HEK293T (cell line): ENCODE measurements around the gene FRZB.

Experiments used
- CTCF ChIA-PET: fragments of 350-600 bp; formaldehyde crosslinking; extraction: SDS; loops from one replicate; lab custom pipeline; 2021; ENCODE audit warnings: antibody characterized with exemption, inconsistent platforms; lab: Yijun Ruan, JAX
- POLR2A ChIA-PET: fragments of 350-600 bp; formaldehyde crosslinking; extraction: SDS; loops from one replicate; lab custom pipeline; 2020; ENCODE audit warnings: antibody characterized with exemption, inconsistent platforms; lab: Yijun Ruan, JAX
- DNase-seq: peaks from one replicate; pipeline ENCODE4 v3.0.0; 2012; ENCODE audit warnings: mixed read lengths; ENCODE audit errors: extremely low spot score
- ARNT ChIP-seq: fragments of 450-650 bp; IDR thresholded peaks from 2 replicates; pipeline ENCODE4 v1.6.1; 2017; ENCODE audit warnings: mild to moderate bottlenecking
- BHLHE40 ChIP-seq: fragments of 450-650 bp; IDR thresholded peaks from 2 replicates; pipeline ENCODE4 v1.6.1; 2016; ENCODE audit warnings: mild to moderate bottlenecking, moderate library complexity, borderline replicate concordance
- CTBP1 ChIP-seq: fragments of 450-650 bp; IDR thresholded peaks from 2 replicates; pipeline ENCODE4 v1.6.1; 2016; ENCODE audit warnings: borderline replicate concordance
- ELF4 ChIP-seq: fragments of 450-650 bp; IDR thresholded peaks from 2 replicates; pipeline ENCODE4 v1.6.1; 2017; ENCODE audit warnings: antibody characterized with exemption
- FOXA1 ChIP-seq: fragments of 450-650 bp; IDR thresholded peaks from 2 replicates; pipeline ENCODE4 v1.6.1; 2016; ENCODE audit warnings: mild to moderate bottlenecking
- FOXK2 ChIP-seq: fragments of 450-650 bp; IDR thresholded peaks from 2 replicates; pipeline ENCODE4 v1.6.1; 2016; ENCODE audit warnings: mild to moderate bottlenecking
- FOXM1 ChIP-seq: fragments of 450-650 bp; IDR thresholded peaks from 2 replicates; pipeline ENCODE4 v1.6.1; 2017; ENCODE audit warnings: mild to moderate bottlenecking, borderline replicate concordance
- HDGF ChIP-seq: fragments of 450-650 bp; IDR thresholded peaks from 2 replicates; pipeline ENCODE4 v1.6.1; 2017; ENCODE audit warnings: antibody characterized with exemption, borderline replicate concordance
- L3MBTL2 ChIP-seq: fragments of 450-650 bp; conservative IDR thresholded peaks from 2 replicates; pipeline ENCODE4 v1.6.1; 2016; ENCODE audit warnings: mild to moderate bottlenecking
- LEF1 ChIP-seq: fragments of 450-650 bp; IDR thresholded peaks from 2 replicates; pipeline ENCODE4 v1.6.1; 2017; ENCODE audit warnings: mild to moderate bottlenecking, borderline replicate concordance
- NFRKB ChIP-seq: fragments of 450-650 bp; IDR thresholded peaks from 2 replicates; pipeline ENCODE4 v1.6.1; 2016; ENCODE audit warnings: mild to moderate bottlenecking, moderate library complexity
- PKNOX1 ChIP-seq: fragments of 450-650 bp; IDR thresholded peaks from 2 replicates; pipeline ENCODE4 v1.6.1; 2016
- SP1 ChIP-seq: fragments of 450-650 bp; IDR thresholded peaks from 2 replicates; pipeline ENCODE4 v1.6.1; 2017
- SUZ12 ChIP-seq: fragments of 450-650 bp; IDR thresholded peaks from 2 replicates; pipeline ENCODE4 v1.6.1; 2016; ENCODE audit warnings: mild to moderate bottlenecking
- TARDBP ChIP-seq: fragments of 450-650 bp; IDR thresholded peaks from 2 replicates; pipeline ENCODE4 v1.6.1; 2016
- ZNF384 ChIP-seq: fragments of 450-650 bp; IDR thresholded peaks from 2 replicates; pipeline ENCODE4 v1.6.1; 2016

FRZB gene

GRCh38 chr2:182855376-182855775 lies 11.1 kb downstream of the FRZB start:
- ChIA-PET CTCF (no interaction called here), POLR2A (no interaction called here)
- TF ChIP-seq HDGF: no peak
- TF ChIP-seq SP1: no peak
- TF ChIP-seq BHLHE40: no peak
- TF ChIP-seq PKNOX1: no peak
- TF ChIP-seq LEF1: no peak
- DNase-seq: no peak

GRCh38 chr2:182854375-182855105 lies 11.9 kb downstream of the FRZB start:
- CTCF ChIA-PET: no interaction called here
- DNase-seq: no peak
- POLR2A ChIA-PET: no interaction called here
- no peak for TF ChIP-seq FOXA1
- TF ChIP-seq HDGF: no peak
- no peak for TF ChIP-seq ZNF384
- TF ChIP-seq SUZ12: no peak
- no peak for TF ChIP-seq NFRKB
- no peak for TF ChIP-seq ARNT

- POLR2A ChIA-PET: no interaction called here
- TF ChIP-seq HDGF: no peak
- no peak for TF ChIP-seq L3MBTL2
- no peak for TF ChIP-seq PKNOX1
- no peak for TF ChIP-seq FOXK2
- TF ChIP-seq NFRKB: no peak
- no peak for TF ChIP-seq FOXM1
- CTCF ChIA-PET: no interaction called here
Measured at GRCh38 chr2:182852801-182853200, 13.6 kb downstream of the FRZB start.

GRCh38 chr2:182852090-182852489 lies 14.3 kb downstream of the FRZB start:
- ChIA-PET POLR2A (no interaction called here), CTCF (interaction anchor here (1.1 kb wide), 1 partner anchor 63 kb away, joined by 3 read pairs; no protein-coding TSS in a partner anchor)
- TF ChIP-seq PKNOX1 (peak; percentile 95), ELF4 (no peak)
- DNase-seq: peak; percentile 54

More at GRCh38 chr2:182852801-182853200, 13.6 kb downstream of the FRZB start:
- DNase-seq: no peak

GRCh38 chr2:182845794-182846417 lies 20.5 kb downstream of the FRZB start:
- ChIA-PET CTCF (interaction anchor here (1.4 to 1.5 kb wide), 2 partner anchors 23 to 25 kb away, joined by 3 read pairs; no protein-coding TSS in a partner anchor), POLR2A (no interaction called here)
- no peak for DNase-seq
- TF ChIP-seq SP1 (no peak), FOXK2 (no peak), L3MBTL2 (no peak), ELF4 (no peak), NFRKB (no peak), BHLHE40 (no peak), FOXA1 (no peak), TARDBP (no peak), SUZ12 (no peak), FOXM1 (no peak), HDGF (no peak), LEF1 (no peak), CTBP1 (no peak), ARNT (no peak), ZNF384 (no peak), PKNOX1 (no peak)

- DNase-seq: no peak
- CTCF ChIA-PET: no interaction called here
Measured at GRCh38 chr2:182836451-182836850, 30.0 kb downstream of the FRZB start.

More at GRCh38 chr2:182836451-182836850, 30.0 kb downstream of the FRZB start:
- TF ChIP-seq CTBP1 (no peak), BHLHE40 (no peak), FOXK2 (no peak), ZNF384 (no peak), LEF1 (no peak), PKNOX1 (no peak), FOXA1 (no peak), SP1 (no peak), FOXM1 (no peak), L3MBTL2 (no peak), HDGF (no peak), ARNT (no peak)
- POLR2A ChIA-PET: no interaction called here
